Measurements from ENCODE around the gene PAX8. TPM values are rescaled to one million over a fixed set of nuclear protein-coding genes. Genes with fewer than 3 reads are reported as not detected.
A peak's percentile ranks its signal among the peaks of the same experiment; 100 is the strongest.

PAX8 gene
- total RNA-seq, 4 donors from 2014 or later, result 0.91 to 5.2 (median 4.3) TPM

- no peak overlapping the region for H3K4me3 ChIP-seq (ENCODE audit: low read depth, poor library complexity, severe bottlenecking)
- no peak for DNase-seq (ENCODE audit: low spot score in 2 of 2)
- TF ChIP-seq, protein P1, sequence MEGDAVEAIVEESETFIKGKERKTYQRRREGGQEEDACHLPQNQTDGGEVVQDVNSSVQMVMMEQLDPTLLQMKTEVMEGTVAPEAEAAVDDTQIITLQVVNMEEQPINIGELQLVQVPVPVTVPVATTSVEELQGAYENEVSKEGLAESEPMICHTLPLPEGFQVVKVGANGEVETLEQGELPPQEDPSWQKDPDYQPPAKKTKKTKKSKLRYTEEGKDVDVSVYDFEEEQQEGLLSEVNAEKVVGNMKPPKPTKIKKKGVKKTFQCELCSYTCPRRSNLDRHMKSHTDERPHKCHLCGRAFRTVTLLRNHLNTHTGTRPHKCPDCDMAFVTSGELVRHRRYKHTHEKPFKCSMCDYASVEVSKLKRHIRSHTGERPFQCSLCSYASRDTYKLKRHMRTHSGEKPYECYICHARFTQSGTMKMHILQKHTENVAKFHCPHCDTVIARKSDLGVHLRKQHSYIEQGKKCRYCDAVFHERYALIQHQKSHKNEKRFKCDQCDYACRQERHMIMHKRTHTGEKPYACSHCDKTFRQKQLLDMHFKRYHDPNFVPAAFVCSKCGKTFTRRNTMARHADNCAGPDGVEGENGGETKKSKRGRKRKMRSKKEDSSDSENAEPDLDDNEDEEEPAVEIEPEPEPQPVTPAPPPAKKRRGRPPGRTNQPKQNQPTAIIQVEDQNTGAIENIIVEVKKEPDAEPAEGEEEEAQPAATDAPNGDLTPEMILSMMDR (IDR thresholded peaks at IDR 0.05), result no peak
- TF ChIP-seq POLR2A (IDR thresholded peaks at IDR 0.05), result no peak
- 57 to 72% methylated on average over 4 of the region's 4 CpGs for WGBS, 2 donors
- intact Hi-C loops (cut with DNase I; ENCODE audit: low total_unique reads), result no loop called here
Measured at GRCh38 chr2:113255140-113256070, 23.3 kb downstream of the PAX8 start.

GRCh38 chr2:113253453-113253852 lies 25.3 kb downstream of the PAX8 start:
- 84 to 89% methylated on average over 4 of the region's 4 CpGs for WGBS, 2 donors
- no peak for DNase-seq (ENCODE audit: low spot score in 2 of 2)
- intact Hi-C loops (cut with DNase I; ENCODE audit: low total_unique reads), result no loop called here
- H3K4me3 ChIP-seq (ENCODE audit: low read depth, poor library complexity, severe bottlenecking), result no peak overlapping the region
- no peak for TF ChIP-seq POLR2A (IDR thresholded peaks at IDR 0.05)
- TF ChIP-seq, protein P1 (IDR thresholded peaks at IDR 0.05), result no peak

GRCh38 chr2:113252047-113252590 lies 26.6 kb downstream of the PAX8 start:
- DNase-seq (ENCODE audit: low spot score in 2 of 2), result no peak
- TF ChIP-seq, protein P1 (IDR thresholded peaks at IDR 0.05), result no peak
- TF ChIP-seq POLR2A (IDR thresholded peaks at IDR 0.05), result no peak
- 92 to 99% methylated on average over 3 of the region's 3 CpGs for WGBS, 2 donors
- H3K4me3 ChIP-seq (ENCODE audit: low read depth, poor library complexity, severe bottlenecking), result no peak overlapping the region
- intact Hi-C loops (cut with DNase I; ENCODE audit: low total_unique reads), result no loop called here

- TF ChIP-seq, protein P1 (IDR thresholded peaks at IDR 0.05), result no peak
- no peak for TF ChIP-seq POLR2A (IDR thresholded peaks at IDR 0.05)
- intact Hi-C loops (cut with DNase I; ENCODE audit: low total_unique reads), result no loop called here
- no peak for DNase-seq (ENCODE audit: low spot score in 2 of 2)
- 79 to 83% methylated on average over 7 of the region's 7 CpGs for WGBS, 2 donors
- H3K4me3 ChIP-seq (ENCODE audit: low read depth, poor library complexity, severe bottlenecking), result no peak overlapping the region
Measured at GRCh38 chr2:113251118-113251517, 27.6 kb downstream of the PAX8 start.

DNA sequence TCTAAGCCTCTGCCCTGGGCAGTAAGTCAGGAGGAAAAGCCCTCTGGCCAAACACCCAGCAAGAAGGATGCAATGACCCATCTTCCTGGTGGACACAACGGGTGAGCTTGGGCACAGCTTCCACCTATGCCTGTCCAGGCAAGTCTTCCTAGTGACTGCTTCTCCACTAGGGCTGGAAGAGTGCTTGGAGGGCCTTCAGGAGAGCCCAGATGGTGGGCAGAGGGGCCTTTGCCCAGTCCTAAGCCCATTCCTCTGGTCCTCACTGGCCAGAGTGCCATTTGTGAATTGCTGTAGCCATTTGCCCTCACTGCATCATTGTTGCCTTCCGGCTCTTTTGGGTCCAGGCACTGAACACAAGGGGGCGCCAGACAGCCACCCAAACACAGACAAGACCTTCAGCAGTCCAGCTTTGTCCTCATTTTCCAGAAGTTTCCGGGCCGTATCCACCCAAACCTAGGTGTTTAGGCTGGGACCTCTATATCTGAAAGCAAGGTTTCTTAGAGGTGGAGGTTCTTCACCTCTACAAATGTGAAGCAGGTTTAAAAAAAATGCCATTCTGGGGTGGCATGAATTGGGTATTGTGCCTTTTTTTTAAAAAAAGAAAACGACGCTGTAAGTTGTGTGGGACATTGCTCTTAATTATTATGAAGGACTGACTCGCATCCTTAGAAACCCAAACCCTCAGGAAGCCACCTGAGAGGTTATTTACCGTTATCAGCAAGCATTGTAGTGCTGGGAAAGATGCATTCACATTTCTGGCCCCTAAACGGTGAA lies 29.5 kb downstream of the PAX8 start:
- TF ChIP-seq POLR2A (IDR thresholded peaks at IDR 0.05), result no peak
- TF ChIP-seq, protein P1 (IDR thresholded peaks at IDR 0.05), result peak in 1 of 3 donors; percentile 95
- DNase-seq (ENCODE audit: low spot score in 2 of 2), result peak; percentile 77 to 96
- 33 to 36% methylated on average over 10 of the region's 10 CpGs for WGBS, 2 donors
- H3K4me3 ChIP-seq (ENCODE audit: low read depth, poor library complexity, severe bottlenecking), result no peak overlapping the region
- intact Hi-C loops (cut with DNase I; ENCODE audit: low total_unique reads), result loop anchor here (2.0 kb wide), 1 partner anchor 124 kb away; no protein-coding TSS in a partner anchor

Data from lower leg skin (tissue), 4 donors.